Measurements from ENCODE around the gene MRPL28.
"Not testable (repeated sequence)": the region's sequence is repeated elsewhere in the genome, so short reads cannot be mapped to it uniquely, and the experiment has no call there.

Gene MRPL28

DNA sequence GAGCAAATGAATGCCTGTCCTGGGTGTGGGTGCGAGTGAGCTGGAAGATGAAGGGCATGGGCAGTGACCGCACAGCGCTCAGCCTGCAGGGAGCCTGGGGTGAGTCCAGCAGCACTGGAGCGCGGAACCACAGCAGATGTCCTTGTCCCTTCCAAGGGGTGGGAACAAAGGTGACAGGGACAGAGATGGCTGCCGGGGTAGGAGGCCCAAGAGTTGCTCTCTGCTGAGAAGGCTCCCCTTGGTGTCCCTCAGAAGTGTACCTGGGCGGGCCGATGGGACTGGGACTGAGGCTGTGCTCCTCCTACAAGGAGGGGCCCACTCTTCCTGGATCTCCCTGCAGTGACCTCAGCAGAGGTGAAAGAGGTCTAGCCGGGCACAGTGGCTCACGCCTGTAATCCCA lies 19.0 kb upstream of the MRPL28 start:
- no peak for DNase-seq (ENCODE audit: low read depth)

DNA sequence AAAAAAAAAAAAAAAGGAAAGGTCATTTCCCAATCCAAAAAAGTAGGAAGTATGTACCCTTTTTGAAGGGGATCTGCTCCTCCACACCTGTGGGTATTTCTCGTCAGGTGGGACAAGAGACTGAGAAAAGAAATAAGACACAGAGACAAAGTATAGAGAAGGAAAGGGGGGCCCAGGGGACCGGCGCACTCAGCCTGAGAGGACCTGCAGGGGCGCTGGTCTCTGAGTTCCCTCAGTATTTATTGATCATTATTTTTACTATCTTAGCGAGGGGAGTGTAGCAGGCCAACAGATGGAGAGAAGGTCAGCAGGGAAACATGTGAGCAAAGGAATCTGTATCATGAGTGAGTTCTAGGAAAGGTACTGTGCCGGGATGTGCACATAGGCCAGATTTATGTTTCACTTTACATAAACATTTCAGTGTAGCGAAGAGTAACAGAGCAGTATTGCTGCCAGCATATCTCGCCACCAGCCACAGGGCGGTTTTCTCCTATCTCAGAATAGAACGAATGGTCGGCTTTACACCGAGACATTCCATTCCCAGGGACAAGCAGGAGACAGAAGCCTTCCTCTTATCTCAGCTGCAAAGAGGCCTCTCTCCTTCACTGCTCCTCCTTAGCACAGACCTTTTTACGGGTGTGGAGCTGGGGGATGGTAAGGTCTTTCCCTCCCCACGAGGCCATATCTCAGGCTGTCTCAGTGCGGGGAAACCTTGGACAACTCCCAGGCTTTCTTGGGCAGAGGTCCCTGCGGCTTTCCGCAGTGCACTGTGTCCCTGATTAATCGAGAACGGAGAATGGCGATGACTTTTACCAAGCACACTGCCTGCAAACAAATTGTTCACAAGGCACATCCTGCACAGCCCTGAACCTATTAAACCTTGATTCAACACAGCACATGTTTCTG lies 17.7 kb upstream of the MRPL28 start:
- DNase-seq (ENCODE audit: low read depth): not testable (repeated sequence)

- no peak for DNase-seq (ENCODE audit: low read depth)
Observed at GRCh38 chr16:386641-387156, 16.4 kb upstream of the MRPL28 start.

GRCh38 chr16:383326-384051 lies 13.2 kb upstream of the MRPL28 start:
- no peak for DNase-seq (ENCODE audit: low read depth)

- DNase-seq (ENCODE audit: low read depth): no peak
Observed at GRCh38 chr16:381789-382717, 11.7 kb upstream of the MRPL28 start, which contains the start of gene PGAP6. PGAP6 (minus strand) TSS chr16:381978; CDS start chr16:381821, 157 bp downstream.

GRCh38 chr16:381012-381788 lies 10.9 kb upstream of the MRPL28 start:
- DNase-seq (ENCODE audit: low read depth): no peak

DNA sequence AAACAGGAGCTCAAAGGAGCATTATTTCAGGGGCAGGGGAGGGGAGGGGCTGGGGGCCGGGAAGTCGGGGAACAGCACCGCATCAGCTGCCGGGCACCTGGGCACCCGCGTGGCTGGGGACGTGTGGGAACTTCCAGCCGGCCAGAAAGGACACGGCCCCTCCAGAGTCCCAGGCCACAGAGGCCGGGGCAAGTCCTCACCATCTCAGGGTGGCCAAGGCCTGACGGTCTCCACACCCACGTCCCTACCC lies 10.3 kb upstream of the MRPL28 start:
- no peak for DNase-seq (ENCODE audit: low read depth)

- no peak for DNase-seq (ENCODE audit: low read depth)
Observed at GRCh38 chr16:379961-380761, 9.8 kb upstream of the MRPL28 start.

- DNase-seq (ENCODE audit: low read depth): no peak
Observed at GRCh38 chr16:379183-379960, 9.0 kb upstream of the MRPL28 start.

GRCh38 chr16:378821-379182 lies 8.5 kb upstream of the MRPL28 start:
- no peak for DNase-seq (ENCODE audit: low read depth)

GRCh38 chr16:378113-378820 lies 7.9 kb upstream of the MRPL28 start:
- not testable (repeated sequence) for DNase-seq (ENCODE audit: low read depth)

GRCh38 chr16:377419-377951 lies 7.1 kb upstream of the MRPL28 start:
- no peak for DNase-seq (ENCODE audit: low read depth)

DNA sequence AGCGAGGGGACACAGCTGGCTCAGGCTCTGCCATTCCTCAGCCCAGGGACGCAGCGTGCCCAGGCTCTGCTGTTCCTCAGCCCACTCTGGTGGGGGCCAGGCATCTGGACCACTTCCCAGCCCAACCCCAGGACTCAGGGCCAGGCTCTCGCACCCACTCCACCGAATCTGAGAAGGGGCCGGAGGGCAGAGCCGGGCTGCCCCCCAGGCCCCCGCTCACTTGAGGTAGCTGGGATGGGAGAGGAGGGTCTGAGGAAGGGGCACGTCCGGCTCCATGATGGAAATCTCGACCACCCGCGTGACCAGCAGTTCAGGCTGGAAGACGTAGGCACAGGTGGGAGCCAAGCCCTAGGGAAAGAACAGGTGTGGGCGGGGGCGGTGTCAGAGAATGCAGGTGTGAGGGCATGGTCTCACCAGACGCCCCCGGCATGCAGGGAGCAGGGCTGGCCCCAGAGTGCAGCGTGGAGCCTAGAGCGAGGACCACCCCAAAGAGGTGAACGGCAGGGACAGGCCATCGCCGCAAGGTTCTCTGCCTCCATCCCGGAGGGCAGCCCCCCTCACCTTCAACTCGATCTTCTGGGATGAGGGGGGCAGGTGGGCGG lies 6.6 kb upstream of the MRPL28 start:
- DNase-seq (ENCODE audit: low read depth): no peak

DNA sequence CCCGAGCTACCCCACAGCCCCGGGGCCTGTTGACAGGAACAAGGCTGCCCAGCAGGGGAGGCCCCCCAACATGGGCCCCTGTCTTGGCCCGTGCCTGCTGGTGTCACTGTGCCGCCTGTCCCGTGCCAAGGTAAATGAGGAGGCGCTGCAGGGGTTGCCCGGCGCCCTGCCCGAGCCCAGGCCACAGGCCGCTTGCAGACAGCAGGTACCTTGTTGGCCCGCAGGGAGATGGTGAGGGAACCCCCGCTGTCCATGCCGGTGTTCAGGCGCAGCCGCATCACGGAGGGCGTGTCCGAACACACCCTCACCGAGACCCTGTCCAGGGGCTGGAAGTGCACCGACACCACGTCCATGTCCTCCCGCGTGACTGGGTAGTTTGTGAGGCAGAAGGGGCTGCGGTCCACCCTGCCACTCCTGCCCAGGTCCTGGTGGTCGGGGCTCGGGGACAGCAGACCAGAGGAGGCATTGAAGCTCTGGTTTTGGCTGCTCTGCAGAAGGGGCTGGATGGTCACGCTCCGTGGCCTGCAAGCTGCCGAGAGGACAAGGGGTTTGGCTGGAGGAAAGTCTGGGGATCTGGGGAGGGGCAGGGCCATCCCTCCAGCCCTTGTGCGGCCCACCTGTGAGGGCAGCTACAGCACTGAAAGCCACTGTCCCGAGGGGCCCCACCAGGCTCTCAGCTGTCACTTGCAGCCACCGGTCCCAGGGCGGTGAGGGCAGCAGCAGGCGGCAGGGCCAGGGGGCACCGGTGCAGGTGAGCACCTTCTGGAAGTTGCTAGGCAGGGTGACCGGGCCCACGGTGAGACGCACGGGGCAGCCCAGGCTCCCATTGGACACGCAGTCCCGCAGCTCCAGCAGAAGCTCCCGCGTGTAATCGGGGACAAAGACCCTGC lies 5.8 kb upstream of the MRPL28 start:
- DNase-seq (ENCODE audit: low read depth): no peak

GRCh38 chr16:375212-375611 lies 4.9 kb upstream of the MRPL28 start:
- no peak for DNase-seq (ENCODE audit: low read depth)

GRCh38 chr16:374616-374926 lies 4.2 kb upstream of the MRPL28 start:
- no peak for DNase-seq (ENCODE audit: low read depth)

- no peak for DNase-seq (ENCODE audit: low read depth)
Observed at GRCh38 chr16:373848-374615, 3.7 kb upstream of the MRPL28 start.

Measured in GM04503 (cell line).